ENCODE data around the gene GCC2. TPM values are rescaled to one million over a fixed set of nuclear protein-coding genes. Genes with fewer than 3 reads are reported as not detected.

The GCC2 gene
- polyA plus RNA-seq, 1 donor from 2014 or later: 23.6 TPM

GRCh38 chr2:108403494-108403893 is 45.5 kb upstream of the GCC2 start:
- H3K4me3 ChIP-seq (ENCODE audit: low read length): no peak overlapping the region
- TF ChIP-seq POLR2AphosphoS5 (IDR thresholded peaks at IDR 0.05): no peak
- TF ChIP-seq RAD21 (conservative IDR thresholded peaks at IDR 0.05): no peak
- TF ChIP-seq EP300 (conservative IDR thresholded peaks at IDR 0.05; ENCODE audit: poor library complexity, severe bottlenecking): no peak
- TF ChIP-seq SMC3 (conservative IDR thresholded peaks at IDR 0.05; ENCODE audit: poor library complexity): no peak
- no peak for TF ChIP-seq EZH2 (IDR thresholded peaks at IDR 0.05; ENCODE audit: borderline replicate concordance, insufficient read depth, low read length, poor library complexity, severe bottlenecking)
- TF ChIP-seq REST (IDR thresholded peaks at IDR 0.05; ENCODE audit: borderline replicate concordance): no peak
- TF ChIP-seq TAF1 (IDR thresholded peaks at IDR 0.05; ENCODE audit: low read depth): no peak
- TF ChIP-seq CTCF (IDR thresholded peaks at IDR 0.05; ENCODE audit: poor library complexity, severe bottlenecking): no peak
- TF ChIP-seq MXI1 (conservative IDR thresholded peaks at IDR 0.05; ENCODE audit: poor library complexity, severe bottlenecking): no peak
- H3F3A ChIP-seq (ENCODE audit: insufficient read depth, low read length, poor library complexity, severe bottlenecking): no peaks in the 10 kb centered on the region
- H3K27ac ChIP-seq (ENCODE audit: low read length): no peak overlapping the region
- H3K9me2 ChIP-seq (ENCODE audit: insufficient read depth, low read length): no peaks in the 10 kb centered on the region
- H3K79me2 ChIP-seq (replicated peaks; ENCODE audit: insufficient read depth, low read length): no peaks in the 10 kb centered on the region
- H3K9ac ChIP-seq (ENCODE audit: low read length): no peak overlapping the region
- no peak overlapping the region for H3K4me2 ChIP-seq (ENCODE audit: low read length)
- no peak overlapping the region for H2AFZ ChIP-seq (ENCODE audit: low read depth, low read length)
- H4K20me1 ChIP-seq (ENCODE audit: insufficient read depth): no peaks in the 10 kb centered on the region
- H3K9me3 ChIP-seq (ENCODE audit: low read length): no peaks in the 10 kb centered on the region
- no peaks in the 10 kb centered on the region for H3K27me3 ChIP-seq (ENCODE audit: insufficient read depth, low read depth, low read length)
- no peaks in the 10 kb centered on the region for H3K36me3 ChIP-seq (ENCODE audit: insufficient read depth, low read length)

- no peak overlapping the region for H2AFZ ChIP-seq (ENCODE audit: low read depth, low read length)
- H3K27ac ChIP-seq (ENCODE audit: low read length): no peak overlapping the region
- no peaks in the 10 kb centered on the region for H3F3A ChIP-seq (ENCODE audit: insufficient read depth, low read length, poor library complexity, severe bottlenecking)
- H3K27me3 ChIP-seq (ENCODE audit: insufficient read depth, low read depth, low read length): no peaks in the 10 kb centered on the region
- H4K20me1 ChIP-seq (ENCODE audit: insufficient read depth): no peaks in the 10 kb centered on the region
- no peak overlapping the region for H3K9ac ChIP-seq (ENCODE audit: low read length)
- no peak overlapping the region for H3K4me2 ChIP-seq (ENCODE audit: low read length)
- no peaks in the 10 kb centered on the region for H3K36me3 ChIP-seq (ENCODE audit: insufficient read depth, low read length)
- H3K4me3 ChIP-seq (ENCODE audit: low read length): no peak overlapping the region
- no peaks in the 10 kb centered on the region for H3K79me2 ChIP-seq (replicated peaks; ENCODE audit: insufficient read depth, low read length)
- no peaks in the 10 kb centered on the region for H3K9me3 ChIP-seq (ENCODE audit: low read length)
- no peaks in the 10 kb centered on the region for H3K9me2 ChIP-seq (ENCODE audit: insufficient read depth, low read length)
- TF ChIP-seq CTCF (IDR thresholded peaks at IDR 0.05; ENCODE audit: poor library complexity, severe bottlenecking) (no peak), TAF1 (IDR thresholded peaks at IDR 0.05; ENCODE audit: low read depth) (no peak), SMC3 (conservative IDR thresholded peaks at IDR 0.05; ENCODE audit: poor library complexity) (no peak), EP300 (conservative IDR thresholded peaks at IDR 0.05; ENCODE audit: poor library complexity, severe bottlenecking) (no peak), POLR2AphosphoS5 (IDR thresholded peaks at IDR 0.05) (no peak), MXI1 (conservative IDR thresholded peaks at IDR 0.05; ENCODE audit: poor library complexity, severe bottlenecking) (no peak), REST (IDR thresholded peaks at IDR 0.05; ENCODE audit: borderline replicate concordance) (no peak), EZH2 (IDR thresholded peaks at IDR 0.05; ENCODE audit: borderline replicate concordance, insufficient read depth, low read length, poor library complexity, severe bottlenecking) (no peak)
These were observed 44.1 kb upstream of the GCC2 start for GRCh38 chr2:108404784-108405397.

All from neural cell (in vitro differentiated cells).